Stimulated activated memory B cell treated with anti-CD40 and anti-IgM and Interleukin-4, amounts not matched to agents 10 μg/mL and 1 μg/mL and 100 μg/mL, for 72 hours (primary cell): Measurements from ENCODE around the gene GCLM.
"Not testable (repeated sequence)": the region's sequence is repeated elsewhere in the genome, so short reads cannot be mapped to it uniquely, and the experiment has no call there.

Source experiments
- ATAC-seq: fragments of 150-1000 bp; cut with Tn5 transposase; 2 replicates; pipeline ENCODE4 v1.10.0; 2021
- H3K27ac Mint-ChIP-seq: one replicate; pipeline ENCODE4 v1.8.0; 2022; ENCODE audit warnings: mild to moderate bottlenecking, mixed read lengths
- H3K27me3 Mint-ChIP-seq: one replicate; pipeline ENCODE4 v1.8.0; 2022; ENCODE audit warnings: mixed read lengths
- H3K36me3 Mint-ChIP-seq: one replicate; pipeline ENCODE4 v1.8.0; 2022; ENCODE audit warnings: mixed read lengths
- H3K4me1 Mint-ChIP-seq: one replicate; pipeline ENCODE4 v1.8.0; 2022; ENCODE audit warnings: mixed read lengths
- H3K4me3 Mint-ChIP-seq: one replicate; pipeline ENCODE4 v1.8.0; 2022; ENCODE audit warnings: mild to moderate bottlenecking, moderate library complexity, mixed read lengths
- H3K9me3 Mint-ChIP-seq: one replicate; pipeline ENCODE4 v1.8.0; 2022; ENCODE audit warnings: mixed read lengths

GCLM gene

GRCh38 chr1:93869653-93870052, 39.6 kb downstream of the GCLM start:
- no peaks in the 10 kb centered on the region for H3K27me3 Mint-ChIP-seq

GRCh38 chr1:93868492-93868891, 40.7 kb downstream of the GCLM start:
- H3K4me3 Mint-ChIP-seq, H3K27ac Mint-ChIP-seq, H3K9me3 Mint-ChIP-seq, ATAC-seq, H3K4me1 Mint-ChIP-seq, H3K27me3 Mint-ChIP-seq: not testable (repeated sequence)
- peaks cover 40% of the 10 kb centered on the region for H3K36me3 Mint-ChIP-seq

More at GRCh38 chr1:93869653-93870052, 39.6 kb downstream of the GCLM start:
- Mint-ChIP-seq H3K9me3 (no peaks in the 10 kb centered on the region), H3K36me3 (peaks cover 49% of the 10 kb centered on the region), H3K4me1 (peaks cover 7% of the 10 kb centered on the region), H3K27ac (no peak overlapping the region), H3K4me3 (no peak overlapping the region)
- no peak for ATAC-seq

- H3K27ac Mint-ChIP-seq = no peak overlapping the region
Measured at GRCh38 chr1:93865253-93865652, 44.0 kb downstream of the GCLM start.

GRCh38 chr1:93864175-93864574, 45.1 kb downstream of the GCLM start:
- peaks cover 15% of the 10 kb centered on the region for H3K36me3 Mint-ChIP-seq
- H3K4me3 Mint-ChIP-seq = no peak overlapping the region
- no peaks in the 10 kb centered on the region for H3K27me3 Mint-ChIP-seq
- H3K27ac Mint-ChIP-seq = no peak overlapping the region
- no peaks in the 10 kb centered on the region for H3K4me1 Mint-ChIP-seq
- H3K9me3 Mint-ChIP-seq = no peaks in the 10 kb centered on the region
- no peak for ATAC-seq

More at GRCh38 chr1:93865253-93865652, 44.0 kb downstream of the GCLM start:
- no peak for ATAC-seq
- Mint-ChIP-seq H3K9me3 (no peaks in the 10 kb centered on the region), H3K4me1 (no peaks in the 10 kb centered on the region), H3K36me3 (peaks cover 25% of the 10 kb centered on the region), H3K27me3 (no peaks in the 10 kb centered on the region), H3K4me3 (no peak overlapping the region)

- not testable (repeated sequence) for H3K4me1 Mint-ChIP-seq, H3K27ac Mint-ChIP-seq, ATAC-seq, H3K9me3 Mint-ChIP-seq, H3K4me3 Mint-ChIP-seq, H3K36me3 Mint-ChIP-seq
- H3K27me3 Mint-ChIP-seq = peaks cover 28% of the 10 kb centered on the region
Measured at GRCh38 chr1:93857653-93858052, 51.6 kb downstream of the GCLM start.

GRCh38 chr1:93855983-93856382, 53.2 kb downstream of the GCLM start:
- H3K36me3 Mint-ChIP-seq, H3K9me3 Mint-ChIP-seq, ATAC-seq, H3K27ac Mint-ChIP-seq, H3K4me1 Mint-ChIP-seq, H3K4me3 Mint-ChIP-seq: not testable (repeated sequence)
- peaks cover 30% of the 10 kb centered on the region for H3K27me3 Mint-ChIP-seq

GRCh38 chr1:93853940-93854339, 55.3 kb downstream of the GCLM start:
- no peak for ATAC-seq
- H3K9me3 Mint-ChIP-seq = peaks cover 6% of the 10 kb centered on the region
- no peak overlapping the region for H3K4me3 Mint-ChIP-seq
- peaks cover 30% of the 10 kb centered on the region for H3K27me3 Mint-ChIP-seq
- peaks cover 4% of the 10 kb centered on the region for H3K4me1 Mint-ChIP-seq
- no peak overlapping the region for H3K27ac Mint-ChIP-seq
- peaks cover 6% of the 10 kb centered on the region for H3K36me3 Mint-ChIP-seq

GRCh38 chr1:93851878-93852277, 57.4 kb downstream of the GCLM start:
- Mint-ChIP-seq H3K4me3 (no peak overlapping the region), H3K9me3 (peaks cover 5% of the 10 kb centered on the region), H3K27ac (no peak overlapping the region), H3K27me3 (peaks cover 26% of the 10 kb centered on the region), H3K4me1 (peaks cover 16% of the 10 kb centered on the region), H3K36me3 (peaks cover 11% of the 10 kb centered on the region)
- no peak for ATAC-seq

- H3K9me3 Mint-ChIP-seq = peaks cover 4% of the 10 kb centered on the region
- peaks cover 11% of the 10 kb centered on the region for H3K36me3 Mint-ChIP-seq
- peaks cover 16% of the 10 kb centered on the region for H3K4me1 Mint-ChIP-seq
- no peak overlapping the region for H3K4me3 Mint-ChIP-seq
- no peak overlapping the region for H3K27ac Mint-ChIP-seq
- no peak for ATAC-seq
- H3K27me3 Mint-ChIP-seq = peaks cover 21% of the 10 kb centered on the region
Measured at GRCh38 chr1:93851327-93851712, 57.9 kb downstream of the GCLM start.

- Mint-ChIP-seq H3K27me3 (peaks cover 21% of the 10 kb centered on the region), H3K36me3 (peaks cover 11% of the 10 kb centered on the region), H3K4me1 (peaks cover 20% of the 10 kb centered on the region)
- H3K27ac Mint-ChIP-seq, H3K9me3 Mint-ChIP-seq, H3K4me3 Mint-ChIP-seq, ATAC-seq: not testable (repeated sequence)
Measured at GRCh38 chr1:93850687-93851326, 58.4 kb downstream of the GCLM start.

GRCh38 chr1:93848350-93848883, 60.8 kb downstream of the GCLM start:
- Mint-ChIP-seq H3K4me1 (peaks cover 28% of the 10 kb centered on the region), H3K4me3 (peak overlapping the region; percentile 95), H3K36me3 (peaks cover 5% of the 10 kb centered on the region), H3K9me3 (peaks cover 4% of the 10 kb centered on the region), H3K27me3 (peaks cover 8% of the 10 kb centered on the region), H3K27ac (peak overlapping the region; percentile 93)
- no peak for ATAC-seq

GRCh38 chr1:93847811-93848288, 61.4 kb downstream of the GCLM start:
- peak overlapping the region; percentile 95 for H3K4me3 Mint-ChIP-seq
- peak; percentile 32 for ATAC-seq
- peaks cover 4% of the 10 kb centered on the region for H3K27me3 Mint-ChIP-seq
- peaks cover 28% of the 10 kb centered on the region for H3K4me1 Mint-ChIP-seq
- peak overlapping the region; percentile 93 for H3K27ac Mint-ChIP-seq
- H3K36me3 Mint-ChIP-seq = peaks cover 5% of the 10 kb centered on the region
- H3K9me3 Mint-ChIP-seq = peaks cover 4% of the 10 kb centered on the region

GRCh38 chr1:93846992-93847810, 62.0 kb downstream of the GCLM start:
- peaks cover 4% of the 10 kb centered on the region for H3K9me3 Mint-ChIP-seq
- no peaks in the 10 kb centered on the region for H3K27me3 Mint-ChIP-seq
- ATAC-seq = peak; percentile 88
- H3K4me1 Mint-ChIP-seq = peaks cover 28% of the 10 kb centered on the region
- peak overlapping the region; percentile 95 for H3K4me3 Mint-ChIP-seq
- H3K36me3 Mint-ChIP-seq = peaks cover 10% of the 10 kb centered on the region
- peak overlapping the region; percentile 93 for H3K27ac Mint-ChIP-seq

- Mint-ChIP-seq H3K27ac (peak overlapping the region; percentile 93), H3K4me3 (peak overlapping the region; percentile 95), H3K36me3 (peaks cover 10% of the 10 kb centered on the region), H3K27me3 (no peaks in the 10 kb centered on the region), H3K4me1 (peaks cover 28% of the 10 kb centered on the region), H3K9me3 (peaks cover 4% of the 10 kb centered on the region)
- peak; percentile 79 for ATAC-seq
Measured at GRCh38 chr1:93846206-93846991, 62.8 kb downstream of the GCLM start.
